ENCODE results near the gene CENPL. TPM values are rescaled to one million over a fixed set of nuclear protein-coding genes. Genes with fewer than 3 reads are reported as not detected.
"Not testable (repeated sequence)": the region's sequence is repeated elsewhere in the genome, so short reads cannot be mapped to it uniquely, and the experiment has no call there.

CENPL gene
- total and polyA plus RNA-seq, 9 of the 15 experiments (the other 6 are each of a cell fraction or from before 2014, with no cell fraction given), result 33.0 to 52.7 (median 39.7) TPM

DNA sequence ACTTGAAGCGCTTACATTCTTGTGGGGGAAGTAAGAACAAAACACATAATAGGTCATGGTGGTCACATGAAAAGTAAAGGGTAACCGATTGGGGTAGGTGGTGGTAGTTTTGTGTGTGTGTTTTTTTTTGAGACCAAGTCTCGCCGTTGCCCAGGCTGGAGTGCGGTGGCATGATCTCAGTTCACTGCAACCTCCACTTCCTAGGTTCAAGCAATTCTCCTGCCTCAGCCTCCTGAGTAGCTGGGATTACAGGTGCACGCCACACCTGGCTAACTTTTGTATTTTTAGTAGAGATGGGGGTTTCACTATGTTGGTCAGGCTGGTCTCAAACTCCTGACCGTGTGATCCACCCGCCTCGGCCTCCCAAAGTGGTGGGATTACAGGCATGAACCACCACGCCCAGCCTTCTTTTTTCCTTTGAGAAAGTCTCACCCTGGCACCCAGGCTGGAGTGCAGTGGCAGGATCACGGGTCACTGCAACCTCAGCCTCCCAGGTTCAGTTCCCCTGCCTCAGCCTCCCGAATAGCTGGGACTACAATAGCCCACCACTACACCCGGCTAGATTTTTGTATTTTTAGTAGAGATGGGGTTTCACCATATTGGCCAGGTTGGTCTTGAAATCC is 37.6 kb upstream of the CENPL start:
- intact Hi-C loops (cut with micrococcal nuclease), result not testable (repeated sequence)
- H3K36me3 ChIP-seq (ENCODE audit: control insufficient read depth, insufficient read depth, low read length), result peaks cover 72% of the 10 kb centered on the region
- TF ChIP-seq POLR2AphosphoS5 (IDR thresholded peaks at IDR 0.05; ENCODE audit: control insufficient read depth, insufficient read depth, low read depth, low read length) (peak; percentile 68), MBD2 (IDR thresholded peaks at IDR 0.05; ENCODE audit: borderline replicate concordance, low read depth) (0 out of 2 replicates have a peak, but pooled peaks have one; percentile 13), ZNF445 (CRISPR knock-in tag; IDR thresholded peaks at IDR 0.05; ENCODE audit: low read depth) (peak; percentile 54), EWSR1 (IDR thresholded peaks at IDR 0.05; ENCODE audit: borderline replicate concordance, low read depth, partially characterized antibody) (peak; percentile 88), ZNF551 (CRISPR knock-in tag; IDR thresholded peaks at IDR 0.05) (0 out of 2 replicates have a peak, but pooled peaks have one; percentile 38), POLR2H (tag; IDR thresholded peaks at IDR 0.05; ENCODE audit: low read depth) (0 out of 2 replicates have a peak, but pooled peaks have one; percentile 2), CBFA2T2 (conservative IDR thresholded peaks at IDR 0.05) (0 out of 2 replicates have a peak, but pooled peaks have one; percentile 1), ILF3 (IDR thresholded peaks at IDR 0.05; ENCODE audit: borderline replicate concordance) (peak; percentile 86; the same call in 1 of the 2 replicates), ZNF253 (CRISPR knock-in tag; conservative IDR thresholded peaks at IDR 0.05) (0 out of 2 replicates have a peak, but pooled peaks have one; percentile 72), NR1H2 (CRISPR knock-in tag; IDR thresholded peaks at IDR 0.05) (0 out of 2 replicates have a peak, but pooled peaks have one; percentile 31), POLR2AphosphoS2 (IDR thresholded peaks at IDR 0.05; ENCODE audit: low read length) (peak; percentile 94; the same call in 1 of the 2 replicates), ZNF57 (CRISPR knock-in tag; IDR thresholded peaks at IDR 0.05) (0 out of 2 replicates have a peak, but pooled peaks have one; percentile 66), NFIC (IDR thresholded peaks at IDR 0.05) (0 out of 2 replicates have a peak, but pooled peaks have one; percentile 32)
- TF ChIP-seq, protein P1, sequence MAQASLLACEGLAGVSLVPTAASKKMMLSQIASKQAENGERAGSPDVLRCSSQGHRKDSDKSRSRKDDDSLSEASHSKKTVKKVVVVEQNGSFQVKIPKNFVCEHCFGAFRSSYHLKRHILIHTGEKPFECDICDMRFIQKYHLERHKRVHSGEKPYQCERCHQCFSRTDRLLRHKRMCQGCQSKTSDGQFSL (CRISPR knock-in tag; IDR thresholded peaks at IDR 0.05), result not testable (repeated sequence)
- TF ChIP-seq, protein P1 (tag; IDR thresholded peaks at IDR 0.05), result 0 out of 4 replicates have a peak, but pooled peaks of 1 of the 2 experiments have one; percentile 31
- TF ChIP-seq, protein P2, sequence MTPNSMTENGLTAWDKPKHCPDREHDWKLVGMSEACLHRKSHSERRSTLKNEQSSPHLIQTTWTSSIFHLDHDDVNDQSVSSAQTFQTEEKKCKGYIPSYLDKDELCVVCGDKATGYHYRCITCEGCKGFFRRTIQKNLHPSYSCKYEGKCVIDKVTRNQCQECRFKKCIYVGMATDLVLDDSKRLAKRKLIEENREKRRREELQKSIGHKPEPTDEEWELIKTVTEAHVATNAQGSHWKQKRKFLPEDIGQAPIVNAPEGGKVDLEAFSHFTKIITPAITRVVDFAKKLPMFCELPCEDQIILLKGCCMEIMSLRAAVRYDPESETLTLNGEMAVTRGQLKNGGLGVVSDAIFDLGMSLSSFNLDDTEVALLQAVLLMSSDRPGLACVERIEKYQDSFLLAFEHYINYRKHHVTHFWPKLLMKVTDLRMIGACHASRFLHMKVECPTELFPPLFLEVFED (CRISPR knock-in tag; conservative IDR thresholded peaks at IDR 0.05), result peak; percentile 91

More for the DNA sequence above, 37.6 kb upstream of the CENPL start:
- WGBS (ENCODE audit: insufficient coverage, low coverage, missing lambda C conversion rate), result 34% methylated on average over 13 of the region's 13 CpGs
- in situ Hi-C loops (cut with MboI); BruUV-seq (replicated peaks); H2AFZ ChIP-seq (ENCODE audit: low read depth, low read length); H3K27me3 ChIP-seq (ENCODE audit: control insufficient read depth in 2 of 2, insufficient read depth in 2 of 2, low read length in 2 of 2); H3K4me1 ChIP-seq (replicated peaks in 1 of 2; ENCODE audit: control insufficient read depth in 2 of 2, insufficient read depth in 2 of 2, low read length in 2 of 2); H3K9me3 ChIP-seq (replicated peaks; ENCODE audit: control insufficient read depth, insufficient read depth, low read depth, low read length); H3K9me1 ChIP-seq (ENCODE audit: control insufficient read depth, insufficient read depth, low read length); CTCF ChIA-PET (ENCODE audit: low intra/inter-chr PET ratio); H3K4me3 ChIP-seq; FAIRE-seq: not testable (repeated sequence)
- ATAC-seq (peak; percentile 30), DNase-seq (ENCODE audit: extremely low read depth in 1 of 4, low spot score in 3 of 4) (peak in 1 of 4 experiments; percentile 62)
- POLR2A ChIA-PET, result interaction anchor here (0.7 to 9.7 kb wide), 4 partner anchors 9 to 27 kb away, joined by 3 to 183 read pairs (median 35); no protein-coding TSS in a partner anchor
- Histone ChIP-seq H3K27ac (ENCODE audit: extremely low read depth, low read depth, low read length) (peak overlapping the region; percentile 95; the same call in 1 of the 3 replicates), H3K4me2 (ENCODE audit: insufficient read depth, low read length) (0 out of 2 replicates have a peak overlapping the region, but pooled peaks have one; percentile 3), H3K79me2 (ENCODE audit: control insufficient read depth, insufficient read depth, low read length) (peaks cover 40% of the 10 kb centered on the region), H4K20me1 (replicated peaks; ENCODE audit: control insufficient read depth, insufficient read depth, low read length) (peaks cover 43% of the 10 kb centered on the region), H3K9ac (ENCODE audit: insufficient read depth in 1 of 2, low read depth in 2 of 2, low read length in 2 of 2) (peak overlapping the region in 1 of 2 experiments; percentile 8; a peak in 1 of 4 replicates)
